Measurements from ENCODE around the gene IL36G.

IL36G gene

DNA sequence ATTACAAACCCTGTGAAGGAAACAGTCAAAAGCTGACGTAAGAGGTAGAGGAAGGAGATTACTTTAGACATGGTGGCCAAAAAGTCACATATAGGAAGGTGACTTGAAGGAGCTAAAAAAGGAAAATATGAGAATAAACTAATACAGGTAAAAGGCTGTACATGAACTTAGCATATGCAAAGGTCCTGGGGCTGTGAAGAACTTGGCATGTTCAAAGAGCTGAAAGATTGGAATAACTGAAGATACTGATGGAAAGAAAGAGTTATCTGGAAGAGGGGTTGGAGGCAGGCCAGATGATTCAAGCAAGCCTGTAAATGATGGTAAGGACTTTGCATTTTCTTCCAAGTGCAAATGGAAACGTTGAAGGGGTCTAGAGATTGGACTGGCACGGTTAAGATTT is 40.7 kb downstream of the IL36G start:
- no peak for DNase-seq (ENCODE audit: low read depth)

DNA sequence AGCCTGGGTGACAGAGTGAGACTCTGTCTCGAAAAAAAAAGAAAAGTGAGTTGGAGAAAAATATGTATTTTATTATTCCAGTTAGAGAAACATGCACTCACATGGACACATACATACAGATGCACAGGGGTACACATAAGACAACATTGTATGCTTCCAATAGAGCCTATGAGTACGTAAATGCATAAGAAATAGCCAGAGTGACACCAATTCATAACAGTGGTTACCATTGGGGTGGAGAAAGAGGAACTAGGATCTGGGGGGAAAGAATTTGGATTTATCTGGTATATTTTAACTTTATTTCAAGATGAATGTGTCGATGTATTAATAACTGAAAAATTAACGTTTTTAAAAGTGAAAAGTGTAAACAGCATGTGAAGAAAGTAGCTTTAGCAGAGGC is 43.5 kb downstream of the IL36G start:
- no peak for DNase-seq (ENCODE audit: low read depth)

DNA sequence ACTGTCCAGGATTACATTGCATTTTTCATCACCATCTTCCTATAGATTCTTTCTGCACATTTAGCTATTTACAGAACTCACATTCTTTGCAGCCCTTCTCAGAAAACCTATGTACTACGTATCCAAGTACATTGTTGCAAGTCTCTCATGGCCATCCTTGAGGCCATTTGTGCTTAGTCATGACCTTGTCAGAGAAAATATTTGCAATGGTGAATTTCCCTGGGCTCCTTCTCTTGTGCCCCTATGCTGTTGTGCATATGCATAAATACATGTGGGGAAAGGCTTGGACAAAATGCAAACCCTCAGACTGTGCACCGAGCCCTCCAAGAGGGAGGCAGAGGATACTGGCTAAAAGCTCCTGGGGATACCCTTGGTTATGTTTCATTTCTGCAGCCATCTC is 47.0 kb downstream of the IL36G start:
- DNase-seq (ENCODE audit: low read depth) = no peak

DNA sequence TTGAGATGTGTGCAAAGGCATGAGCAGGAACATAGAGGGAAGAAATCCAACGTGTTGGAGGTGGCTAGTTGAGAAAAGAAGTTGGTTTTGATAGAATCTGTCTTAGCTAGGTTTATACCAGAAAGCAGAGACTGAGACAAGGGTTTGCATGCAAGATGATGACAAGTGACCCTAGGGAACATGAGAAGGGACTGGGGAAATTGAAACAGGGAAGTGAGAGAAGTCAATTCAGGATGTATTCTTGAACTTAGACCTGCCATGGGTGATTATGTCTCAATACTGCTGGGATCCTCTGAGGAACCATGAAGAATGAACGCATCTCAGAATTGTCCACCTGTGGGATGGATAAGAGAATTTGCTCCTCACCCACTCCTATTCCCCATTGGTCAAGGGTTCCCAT is 47.9 kb downstream of the IL36G start:
- DNase-seq (ENCODE audit: low read depth) = no peak

DNA sequence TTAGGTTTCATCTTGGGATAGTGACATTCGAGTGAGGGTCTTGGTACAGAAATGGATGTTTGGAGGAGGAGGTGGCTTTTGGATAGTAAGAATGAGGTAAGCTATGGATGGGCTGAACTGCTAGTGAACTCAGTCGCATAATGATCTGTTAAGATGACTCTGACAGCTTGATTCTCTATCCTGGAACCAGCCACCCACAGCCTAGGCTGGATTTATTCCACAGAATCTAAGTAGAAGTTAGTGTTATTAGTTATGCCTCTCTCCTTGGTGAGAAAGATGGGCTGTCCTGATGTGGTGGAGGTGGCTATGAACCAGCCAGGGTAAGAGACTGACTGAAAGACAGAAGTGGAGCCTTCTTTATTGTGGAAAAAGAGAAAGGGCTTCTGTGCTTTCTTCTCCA is 49.9 kb downstream of the IL36G start:
- no peak for DNase-seq (ENCODE audit: low read depth)

DNA sequence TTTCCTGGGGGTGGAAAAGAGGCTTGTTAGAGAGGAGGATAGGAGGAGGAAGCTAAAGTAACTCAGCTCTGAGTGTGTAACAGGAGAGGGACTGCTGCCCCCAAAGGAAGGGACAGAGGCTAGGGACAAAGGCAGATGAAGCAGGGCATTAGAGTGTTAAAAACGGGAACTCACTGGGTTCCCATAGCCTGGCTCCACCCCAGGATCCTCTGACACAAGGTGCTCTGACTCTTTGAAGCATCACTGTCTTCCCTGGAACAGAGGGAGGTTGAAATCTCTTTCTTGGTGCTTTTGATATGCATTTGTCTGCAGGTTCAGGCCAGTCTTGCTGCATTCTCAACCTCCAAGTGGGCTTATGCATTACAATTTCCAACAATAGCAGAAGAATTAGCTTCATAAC is 50.3 kb downstream of the IL36G start:
- no peak for DNase-seq (ENCODE audit: low read depth)

DNA sequence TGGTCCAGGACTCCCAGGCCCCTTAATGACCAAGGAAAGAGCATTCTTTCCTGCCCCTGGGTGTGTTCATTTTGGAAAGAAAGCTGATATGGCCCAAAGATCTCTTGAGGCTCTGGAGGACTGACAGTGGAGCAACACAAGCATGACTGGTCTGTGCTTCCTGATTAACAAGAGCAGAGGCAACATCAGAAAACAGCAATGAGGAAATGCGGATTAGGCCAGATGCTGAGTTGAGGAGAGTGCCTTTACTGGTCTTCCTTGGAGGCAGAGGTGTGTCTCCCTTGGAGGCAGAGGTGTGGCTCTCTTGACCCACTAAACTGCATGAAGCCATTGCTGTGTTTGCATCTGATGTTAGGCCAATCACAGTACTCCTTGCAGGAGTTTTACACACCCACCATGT is 54.9 kb downstream of the IL36G start:
- no peak for DNase-seq (ENCODE audit: low read depth)

DNA sequence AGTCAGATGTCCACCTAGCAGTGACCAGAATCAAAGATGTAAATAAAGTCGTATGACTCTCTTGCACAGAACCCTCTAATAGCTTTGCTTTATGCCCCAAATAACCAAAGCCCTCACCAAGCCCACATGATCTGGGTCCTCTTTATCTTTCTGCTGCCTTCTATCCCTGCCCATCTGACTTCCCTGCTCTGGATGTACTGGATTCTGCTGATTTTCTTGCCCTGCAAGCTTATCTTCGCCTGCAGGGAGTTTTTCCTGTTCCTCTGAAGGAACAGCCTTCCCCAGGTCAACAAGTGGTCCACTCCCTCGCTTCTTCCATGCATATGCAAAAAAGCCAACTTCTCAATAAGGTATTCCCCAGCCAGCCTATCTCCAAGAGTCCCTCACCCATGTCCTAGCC is 56.2 kb downstream of the IL36G start:
- DNase-seq (ENCODE audit: low read depth) = no peak

Data from activated T-cell treated with anti-CD3 and anti-CD28 coated beads for 1 hour (primary cell).